ENCODE measurements around the gene SETX. TPM values are rescaled to one million over a fixed set of nuclear protein-coding genes. Genes with fewer than 3 reads are reported as not detected.

The SETX gene
- total RNA-seq, 1 donor from 2014 or later = 59.3 TPM

DNA sequence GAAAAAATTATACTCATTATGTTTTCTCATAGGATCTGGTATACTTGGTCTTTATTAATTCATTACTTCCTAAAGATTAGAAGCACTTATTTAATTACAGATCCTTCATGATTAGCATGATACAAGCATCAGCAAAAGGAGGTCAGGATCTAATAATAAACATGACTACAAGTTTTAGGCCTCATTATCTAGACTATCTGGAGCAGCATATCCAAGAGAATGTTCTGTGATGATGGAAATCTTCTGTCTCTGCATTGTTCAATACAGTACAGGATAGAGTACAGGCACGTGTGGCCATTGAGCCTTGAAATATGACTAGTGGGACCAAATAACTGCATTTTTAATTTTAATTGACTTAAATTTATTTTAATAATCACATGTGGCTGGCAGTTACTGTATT is 21.2 kb downstream of the SETX start:
- intact Hi-C loops (cut with DNase I) = no loop called here
- DNase-seq = no peak
- H3K9me3 ChIP-seq = no peaks in the 10 kb centered on the region
- no peaks in the 10 kb centered on the region for H3K27me3 ChIP-seq (ENCODE audit: low read depth)
- H3K27ac ChIP-seq = no peak overlapping the region
- peaks cover 97% of the 10 kb centered on the region for H3K36me3 ChIP-seq
- no peak for ATAC-seq
- H3K4me3 ChIP-seq = no peak overlapping the region
- TF ChIP-seq, protein P1, sequence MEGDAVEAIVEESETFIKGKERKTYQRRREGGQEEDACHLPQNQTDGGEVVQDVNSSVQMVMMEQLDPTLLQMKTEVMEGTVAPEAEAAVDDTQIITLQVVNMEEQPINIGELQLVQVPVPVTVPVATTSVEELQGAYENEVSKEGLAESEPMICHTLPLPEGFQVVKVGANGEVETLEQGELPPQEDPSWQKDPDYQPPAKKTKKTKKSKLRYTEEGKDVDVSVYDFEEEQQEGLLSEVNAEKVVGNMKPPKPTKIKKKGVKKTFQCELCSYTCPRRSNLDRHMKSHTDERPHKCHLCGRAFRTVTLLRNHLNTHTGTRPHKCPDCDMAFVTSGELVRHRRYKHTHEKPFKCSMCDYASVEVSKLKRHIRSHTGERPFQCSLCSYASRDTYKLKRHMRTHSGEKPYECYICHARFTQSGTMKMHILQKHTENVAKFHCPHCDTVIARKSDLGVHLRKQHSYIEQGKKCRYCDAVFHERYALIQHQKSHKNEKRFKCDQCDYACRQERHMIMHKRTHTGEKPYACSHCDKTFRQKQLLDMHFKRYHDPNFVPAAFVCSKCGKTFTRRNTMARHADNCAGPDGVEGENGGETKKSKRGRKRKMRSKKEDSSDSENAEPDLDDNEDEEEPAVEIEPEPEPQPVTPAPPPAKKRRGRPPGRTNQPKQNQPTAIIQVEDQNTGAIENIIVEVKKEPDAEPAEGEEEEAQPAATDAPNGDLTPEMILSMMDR (IDR thresholded peaks at IDR 0.05) = no peak
- H3K4me1 ChIP-seq = no peaks in the 10 kb centered on the region

DNA sequence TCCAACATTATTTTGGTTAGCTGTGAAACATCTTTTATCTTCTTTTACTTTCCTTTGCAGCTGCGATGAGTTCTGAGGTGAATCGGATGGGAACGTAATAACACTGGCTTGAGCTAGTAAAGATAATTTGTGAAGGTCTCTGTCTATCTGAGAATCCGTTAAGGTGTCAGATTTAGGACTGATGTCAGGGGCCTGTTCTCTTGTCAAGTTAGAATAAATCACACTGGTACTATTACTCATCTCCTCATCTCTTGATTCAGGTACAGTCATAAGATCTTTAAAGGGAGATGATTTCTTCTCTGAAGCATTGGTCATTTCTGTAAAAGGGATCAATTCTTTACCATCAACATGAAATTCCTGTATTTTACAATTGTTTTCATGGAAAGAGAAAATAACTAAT is 26.2 kb downstream of the SETX start:
- Histone ChIP-seq H3K36me3 (peaks cover 75% of the 10 kb centered on the region), H3K27me3 (ENCODE audit: low read depth) (no peaks in the 10 kb centered on the region), H3K9me3 (no peaks in the 10 kb centered on the region), H3K4me3 (no peak overlapping the region), H3K27ac (no peak overlapping the region), H3K4me1 (peaks cover 7% of the 10 kb centered on the region)
- intact Hi-C loops (cut with DNase I) = no loop called here
- DNase-seq (no peak), ATAC-seq (no peak)
- TF ChIP-seq, protein P1 (IDR thresholded peaks at IDR 0.05) = no peak

DNA sequence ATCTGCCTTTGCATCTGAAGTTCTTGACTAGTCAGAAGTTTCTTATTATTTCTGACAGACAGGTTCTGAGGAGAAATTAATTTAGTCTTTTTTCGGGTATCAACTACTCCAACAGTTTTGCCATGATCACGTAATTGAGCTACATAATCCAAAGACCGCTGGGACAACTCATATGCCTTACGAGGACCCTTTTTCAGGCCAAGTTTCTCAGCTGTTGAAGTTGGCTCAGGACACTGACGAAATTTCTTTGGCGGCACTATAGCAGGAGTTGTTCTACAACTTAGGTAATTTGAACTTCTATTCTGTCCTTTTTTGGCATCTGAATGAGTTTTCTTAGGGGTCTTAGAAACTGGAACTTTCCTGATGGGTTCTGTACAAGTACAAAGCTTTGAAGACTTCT is 27.2 kb downstream of the SETX start:
- Histone ChIP-seq H3K27ac (no peak overlapping the region), H3K4me3 (no peak overlapping the region), H3K36me3 (peaks cover 70% of the 10 kb centered on the region), H3K27me3 (ENCODE audit: low read depth) (no peaks in the 10 kb centered on the region), H3K9me3 (no peaks in the 10 kb centered on the region), H3K4me1 (peaks cover 10% of the 10 kb centered on the region)
- no peak for DNase-seq
- ATAC-seq = no peak
- intact Hi-C loops (cut with DNase I) = no loop called here
- TF ChIP-seq, protein P1 (IDR thresholded peaks at IDR 0.05) = no peak

DNA sequence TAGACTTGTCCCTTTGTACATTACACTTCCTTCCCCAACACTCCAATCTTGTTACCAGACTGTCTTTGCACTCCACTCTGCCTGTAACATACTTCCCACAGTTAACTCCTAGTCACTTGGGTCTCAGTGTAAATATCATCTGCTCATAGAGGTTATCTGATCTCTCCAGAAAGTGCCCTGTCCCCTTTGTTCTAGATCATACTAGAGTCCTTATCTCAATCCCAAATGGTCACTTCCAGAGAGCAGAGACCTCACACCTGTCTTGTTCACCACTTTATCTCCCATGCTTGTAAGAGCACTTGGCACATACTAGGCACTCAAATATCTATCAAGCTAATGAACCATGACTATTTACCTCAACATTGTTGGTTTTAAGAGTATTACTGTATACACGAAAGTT is 30.4 kb downstream of the SETX start:
- H3K27me3 ChIP-seq (ENCODE audit: low read depth) = no peaks in the 10 kb centered on the region
- intact Hi-C loops (cut with DNase I) = no loop called here
- no peaks in the 10 kb centered on the region for H3K9me3 ChIP-seq
- H3K36me3 ChIP-seq = peaks cover 60% of the 10 kb centered on the region
- peaks cover 21% of the 10 kb centered on the region for H3K4me1 ChIP-seq
- H3K4me3 ChIP-seq = no peak overlapping the region
- TF ChIP-seq, protein P1 (IDR thresholded peaks at IDR 0.05) = no peak
- DNase-seq = no peak
- H3K27ac ChIP-seq = no peak overlapping the region
- no peak for ATAC-seq

DNA sequence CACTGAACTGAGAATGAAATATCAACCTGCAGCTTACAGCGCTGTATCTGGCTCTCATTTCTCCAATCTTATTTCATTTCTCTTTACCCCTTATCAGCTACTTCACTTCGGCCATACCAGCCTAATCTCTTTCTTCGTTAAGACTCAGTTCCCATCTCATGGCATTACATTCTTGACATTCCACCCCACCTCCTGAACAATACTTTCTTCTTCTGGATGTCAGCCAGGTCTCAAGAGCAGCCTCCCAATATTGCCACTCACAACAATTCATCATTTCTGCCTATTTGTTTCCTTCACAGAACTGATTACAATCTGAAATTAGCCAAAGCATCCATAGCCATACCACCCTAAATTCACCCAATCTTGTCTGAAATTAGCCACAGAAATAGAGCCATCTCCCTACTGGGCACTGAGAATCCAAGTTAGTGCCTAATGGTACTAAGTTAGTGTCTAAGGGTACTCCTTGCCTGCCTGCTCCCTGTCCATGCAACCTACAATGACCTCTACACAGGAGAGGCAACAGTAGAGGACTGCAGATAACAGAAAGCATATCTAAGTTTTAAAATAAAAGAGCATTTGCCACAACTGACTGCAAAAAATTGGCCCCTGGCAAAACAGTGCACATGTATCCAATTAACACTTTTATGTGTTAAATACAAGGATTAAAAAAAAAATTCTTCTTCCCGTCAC is 35.2 kb downstream of the SETX start:
- H3K4me3 ChIP-seq = no peak overlapping the region
- no peaks in the 10 kb centered on the region for H3K9me3 ChIP-seq
- H3K27ac ChIP-seq = no peak overlapping the region
- peaks cover 69% of the 10 kb centered on the region for H3K36me3 ChIP-seq
- intact Hi-C loops (cut with DNase I) = no loop called here
- TF ChIP-seq, protein P1 (IDR thresholded peaks at IDR 0.05) = no peak
- H3K4me1 ChIP-seq = peaks cover 27% of the 10 kb centered on the region
- no peaks in the 10 kb centered on the region for H3K27me3 ChIP-seq (ENCODE audit: low read depth)
- ATAC-seq (peak; percentile 39 to 79), DNase-seq (no peak)

Data from lower lobe of right lung (tissue), 2 donors.